HCT116 (cell line): ENCODE measurements around the gene MAEA. TPM values are rescaled to one million over a fixed set of nuclear protein-coding genes. Genes with fewer than 3 reads are reported as not detected.

Source experiments
- ATF3 ChIP-seq: IDR thresholded peaks from 2 replicates; pipeline ENCODE4 v1.6.1; 2012
- CEBPB ChIP-seq: IDR thresholded peaks from 2 replicates; pipeline ENCODE4 v1.6.1; 2012; ENCODE audit warnings: low read depth
- POLR2A ChIP-seq: IDR thresholded peaks from 2 replicates; pipeline ENCODE4 v1.7.0; 2011; ENCODE audit warnings: borderline replicate concordance; ENCODE audit not compliant: insufficient read depth, insufficient read length; ENCODE audit errors: extremely low read depth
- TCF7L2 ChIP-seq: IDR thresholded peaks from 2 replicates; pipeline ENCODE4 v1.7.0; 2011; ENCODE audit warnings: borderline replicate concordance, inconsistent platforms; ENCODE audit not compliant: insufficient read depth, insufficient read length; ENCODE audit errors: extremely low read depth
- YY1 ChIP-seq: IDR thresholded peaks from 2 replicates; pipeline ENCODE4 v1.6.1; 2011; ENCODE audit warnings: low read length, low read depth, moderate library complexity, mild to moderate bottlenecking; ENCODE audit not compliant: insufficient replicate concordance; ENCODE audit errors: extremely low read depth
- ZFX ChIP-seq: fragments of 450-650 bp; IDR thresholded peaks from 2 replicates; pipeline ENCODE4 v1.6.1; 2017
- ZNF274 ChIP-seq: fragments of 200-500 bp; sonication (Bioruptor generic); IDR thresholded peaks from 2 replicates; pipeline ENCODE4 v1.6.1; 2014; ENCODE audit warnings: mild to moderate bottlenecking, low read depth, low read length, inconsistent platforms
- total RNA-seq: library from RNA; stranded (reverse); gene quantifications from one replicate; pipeline ENCODE4 v1.2.1, GENCODE V29; 2021; ENCODE audit not compliant: unreplicated experiment
- TF ChIP-seq, protein P1 (sequence below): IDR thresholded peaks from 2 replicates; pipeline ENCODE4 v1.6.1; 2012; ENCODE audit warnings: low read depth

Gene MAEA
- total RNA-seq, 1 experiment from 2014 or later: 88.3 TPM

GRCh38 chr4:1248245-1249147, 41.2 kb upstream of the MAEA start, which contains the start of gene CTBP1 (continued):
- TF ChIP-seq, protein P1, sequence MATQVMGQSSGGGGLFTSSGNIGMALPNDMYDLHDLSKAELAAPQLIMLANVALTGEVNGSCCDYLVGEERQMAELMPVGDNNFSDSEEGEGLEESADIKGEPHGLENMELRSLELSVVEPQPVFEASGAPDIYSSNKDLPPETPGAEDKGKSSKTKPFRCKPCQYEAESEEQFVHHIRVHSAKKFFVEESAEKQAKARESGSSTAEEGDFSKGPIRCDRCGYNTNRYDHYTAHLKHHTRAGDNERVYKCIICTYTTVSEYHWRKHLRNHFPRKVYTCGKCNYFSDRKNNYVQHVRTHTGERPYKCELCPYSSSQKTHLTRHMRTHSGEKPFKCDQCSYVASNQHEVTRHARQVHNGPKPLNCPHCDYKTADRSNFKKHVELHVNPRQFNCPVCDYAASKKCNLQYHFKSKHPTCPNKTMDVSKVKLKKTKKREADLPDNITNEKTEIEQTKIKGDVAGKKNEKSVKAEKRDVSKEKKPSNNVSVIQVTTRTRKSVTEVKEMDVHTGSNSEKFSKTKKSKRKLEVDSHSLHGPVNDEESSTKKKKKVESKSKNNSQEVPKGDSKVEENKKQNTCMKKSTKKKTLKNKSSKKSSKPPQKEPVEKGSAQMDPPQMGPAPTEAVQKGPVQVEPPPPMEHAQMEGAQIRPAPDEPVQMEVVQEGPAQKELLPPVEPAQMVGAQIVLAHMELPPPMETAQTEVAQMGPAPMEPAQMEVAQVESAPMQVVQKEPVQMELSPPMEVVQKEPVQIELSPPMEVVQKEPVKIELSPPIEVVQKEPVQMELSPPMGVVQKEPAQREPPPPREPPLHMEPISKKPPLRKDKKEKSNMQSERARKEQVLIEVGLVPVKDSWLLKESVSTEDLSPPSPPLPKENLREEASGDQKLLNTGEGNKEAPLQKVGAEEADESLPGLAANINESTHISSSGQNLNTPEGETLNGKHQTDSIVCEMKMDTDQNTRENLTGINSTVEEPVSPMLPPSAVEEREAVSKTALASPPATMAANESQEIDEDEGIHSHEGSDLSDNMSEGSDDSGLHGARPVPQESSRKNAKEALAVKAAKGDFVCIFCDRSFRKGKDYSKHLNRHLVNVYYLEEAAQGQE: no peak
- TF ChIP-seq YY1: no peak
- TF ChIP-seq POLR2A: peak; percentile 40
- peak; percentile 84 for TF ChIP-seq ZFX
- no peak for TF ChIP-seq TCF7L2
- no peak for TF ChIP-seq ATF3
- no peak for TF ChIP-seq CEBPB
- no peak for TF ChIP-seq ZNF274
